Neural crest cell (in vitro differentiated cells): Measurements from ENCODE around the gene POLR2J2. TPM values are rescaled to one million over a fixed set of nuclear protein-coding genes. Genes with fewer than 3 reads are reported as not detected.
A peak's percentile ranks its signal among the peaks of the same experiment; 100 is the strongest.
"Not testable (repeated sequence)": the region's sequence is repeated elsewhere in the genome, so short reads cannot be mapped to it uniquely, and the experiment has no call there.

Experiments used
- DNase-seq: peaks from one replicate; pipeline ENCODE4 v3.0.0; 2021; ENCODE audit warnings: low read depth, mixed read lengths, low spot score
- H3K27ac Mint-ChIP-seq: one replicate; pipeline ENCODE4 v1.8.0; 2021; ENCODE audit warnings: mild to moderate bottlenecking, mixed read lengths; ENCODE audit not compliant: unreplicated experiment
- H3K27me3 Mint-ChIP-seq: 2 replicates; pipeline ENCODE4 v1.8.0; 2021; ENCODE audit warnings: low read depth, mild to moderate bottlenecking, mixed read lengths
- H3K36me3 Mint-ChIP-seq: 2 replicates; pipeline ENCODE4 v1.8.0; 2021; ENCODE audit warnings: low read depth, mild to moderate bottlenecking, mixed read lengths
- H3K4me1 Mint-ChIP-seq: 2 replicates; pipeline ENCODE4 v1.8.0; 2021; ENCODE audit warnings: mixed read lengths
- H3K4me3 Mint-ChIP-seq: one replicate; pipeline ENCODE4 v1.8.0; 2021; ENCODE audit warnings: mild to moderate bottlenecking, mixed read lengths
- H3K9me3 Mint-ChIP-seq: 2 replicates; pipeline ENCODE4 v1.8.0; 2021; ENCODE audit warnings: mixed read lengths
- long read RNA-seq: library from polyadenylated mRNA; unstranded; transcript quantifications from one replicate; pipeline ENCODE4 v2.0.0, GENCODE V29; 2020
- total RNA-seq: library from RNA; stranded (reverse); gene quantifications from 2 replicates; pipeline ENCODE4 v1.2.1, GENCODE V29; 2021
- TF ChIP-seq, protein P1 (sequence below): fragments of 200-600 bp; sonication (generic); conservative IDR thresholded peaks from 2 replicates; pipeline ENCODE4 v1.5.0; 2021; ENCODE audit warnings: antibody characterized with exemption, mild to moderate bottlenecking

POLR2J2 gene
- total RNA-seq: 1.3 and 5.8 TPM in 2 replicates
- long read RNA-seq: 0 reads

- H3K27me3 Mint-ChIP-seq, H3K4me1 Mint-ChIP-seq, H3K36me3 Mint-ChIP-seq, H3K27ac Mint-ChIP-seq, H3K9me3 Mint-ChIP-seq: not testable (repeated sequence)
- TF ChIP-seq, protein P1, sequence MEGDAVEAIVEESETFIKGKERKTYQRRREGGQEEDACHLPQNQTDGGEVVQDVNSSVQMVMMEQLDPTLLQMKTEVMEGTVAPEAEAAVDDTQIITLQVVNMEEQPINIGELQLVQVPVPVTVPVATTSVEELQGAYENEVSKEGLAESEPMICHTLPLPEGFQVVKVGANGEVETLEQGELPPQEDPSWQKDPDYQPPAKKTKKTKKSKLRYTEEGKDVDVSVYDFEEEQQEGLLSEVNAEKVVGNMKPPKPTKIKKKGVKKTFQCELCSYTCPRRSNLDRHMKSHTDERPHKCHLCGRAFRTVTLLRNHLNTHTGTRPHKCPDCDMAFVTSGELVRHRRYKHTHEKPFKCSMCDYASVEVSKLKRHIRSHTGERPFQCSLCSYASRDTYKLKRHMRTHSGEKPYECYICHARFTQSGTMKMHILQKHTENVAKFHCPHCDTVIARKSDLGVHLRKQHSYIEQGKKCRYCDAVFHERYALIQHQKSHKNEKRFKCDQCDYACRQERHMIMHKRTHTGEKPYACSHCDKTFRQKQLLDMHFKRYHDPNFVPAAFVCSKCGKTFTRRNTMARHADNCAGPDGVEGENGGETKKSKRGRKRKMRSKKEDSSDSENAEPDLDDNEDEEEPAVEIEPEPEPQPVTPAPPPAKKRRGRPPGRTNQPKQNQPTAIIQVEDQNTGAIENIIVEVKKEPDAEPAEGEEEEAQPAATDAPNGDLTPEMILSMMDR: peak; percentile 32
- peak; percentile 83 for DNase-seq
- peak within 1 kb of the TSS; percentile 90 for H3K4me3 Mint-ChIP-seq
These were observed at the start of gene POLR2J2 for GRCh38 chr7:102671166-102671955. Gene POLR2J2, minus strand, starts transcription at chr7:102671663. Its CDS starts 62 bp downstream, at chr7:102671601.

- not testable (repeated sequence) for DNase-seq, H3K27ac Mint-ChIP-seq, H3K36me3 Mint-ChIP-seq
These were observed 47.0 kb upstream of the POLR2J2 start for GRCh38 chr7:102718491-102718890.

DNA sequence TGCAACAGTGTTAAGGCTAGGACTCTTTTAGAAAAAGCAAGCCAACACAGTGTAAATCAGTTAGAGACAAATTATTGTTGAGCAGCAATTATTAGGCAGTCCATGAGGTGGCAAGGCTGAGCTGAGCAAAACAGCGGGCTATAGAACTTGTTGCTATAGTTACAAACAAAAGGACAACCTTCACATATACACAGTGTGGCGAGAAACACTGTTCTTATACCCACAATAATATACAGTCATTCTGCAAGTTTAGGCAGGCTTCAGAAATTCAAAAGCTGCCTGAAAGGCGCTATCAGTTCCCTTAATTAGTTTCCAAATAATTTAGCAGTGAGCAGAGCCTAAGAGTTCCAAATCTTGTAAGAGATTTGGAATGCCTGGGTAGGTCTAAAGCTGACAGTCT, 44.3 kb upstream of the POLR2J2 start:
- H3K4me1 Mint-ChIP-seq, DNase-seq, H3K36me3 Mint-ChIP-seq, H3K9me3 Mint-ChIP-seq, H3K4me3 Mint-ChIP-seq: not testable (repeated sequence)
- Mint-ChIP-seq H3K27me3 (peaks cover 41% of the 10 kb centered on the region), H3K27ac (peak overlapping the region; percentile 43)

More at GRCh38 chr7:102718491-102718890, 47.0 kb upstream of the POLR2J2 start:
- peaks cover 29% of the 10 kb centered on the region for H3K27me3 Mint-ChIP-seq
- not testable (repeated sequence) for H3K4me3 Mint-ChIP-seq, H3K9me3 Mint-ChIP-seq, H3K4me1 Mint-ChIP-seq

DNA sequence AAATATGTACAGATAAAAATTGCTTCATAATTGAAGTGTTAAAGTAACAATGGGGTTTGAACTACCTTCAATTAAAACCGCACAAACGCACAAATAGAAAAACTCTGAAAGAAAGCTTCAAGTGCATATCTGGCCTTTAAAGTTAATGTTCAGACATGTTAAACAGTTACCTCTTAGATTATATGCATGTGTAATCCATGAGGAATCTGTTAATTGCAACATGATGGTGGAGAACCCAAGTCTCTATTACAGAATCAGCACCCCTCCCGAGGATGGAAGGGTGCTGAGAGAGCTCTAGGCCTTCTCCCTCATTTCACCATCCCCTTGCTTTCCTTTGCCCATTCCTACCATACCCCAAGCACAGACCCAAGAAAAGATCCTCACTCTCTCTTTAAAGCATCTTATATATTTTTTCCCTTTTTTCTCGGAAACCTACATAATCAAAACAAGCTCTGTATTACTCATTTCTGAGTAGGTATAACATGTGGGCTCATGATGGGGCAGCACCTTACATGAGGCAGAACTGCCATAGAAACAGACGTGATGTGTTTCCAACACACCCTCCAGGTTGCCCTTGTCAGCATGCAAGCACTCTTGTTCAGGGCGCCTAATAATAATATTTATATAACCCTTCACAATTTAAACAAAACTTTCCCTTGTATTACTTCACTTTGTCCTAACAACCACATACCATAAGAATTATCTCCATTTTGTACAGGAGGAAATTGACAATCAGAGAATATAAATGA, 43.5 kb upstream of the POLR2J2 start:
- H3K4me1 Mint-ChIP-seq, H3K27ac Mint-ChIP-seq, H3K9me3 Mint-ChIP-seq, H3K4me3 Mint-ChIP-seq, DNase-seq, H3K36me3 Mint-ChIP-seq: not testable (repeated sequence)
- H3K27me3 Mint-ChIP-seq: peaks cover 41% of the 10 kb centered on the region

DNA sequence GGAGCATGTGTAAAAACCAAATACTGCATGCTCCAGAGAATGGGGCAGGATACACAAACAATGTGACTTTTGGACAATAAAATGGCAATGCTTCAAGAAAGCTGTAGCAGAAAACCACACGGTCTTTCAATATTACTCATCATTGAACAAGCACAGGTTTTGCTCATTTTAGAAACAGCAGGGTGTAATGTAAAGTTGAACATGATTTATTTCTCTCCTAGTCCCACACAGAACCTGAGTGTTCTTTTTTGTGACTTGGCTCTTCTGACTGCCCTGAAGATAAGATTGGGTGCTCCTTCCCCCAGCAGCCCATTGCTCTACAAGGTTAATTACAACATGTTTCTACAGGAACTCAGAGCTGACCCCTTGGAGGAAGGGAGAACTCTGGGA, 42.2 kb upstream of the POLR2J2 start:
- H3K27me3 Mint-ChIP-seq: peaks cover 33% of the 10 kb centered on the region
- not testable (repeated sequence) for H3K4me1 Mint-ChIP-seq, H3K9me3 Mint-ChIP-seq, H3K36me3 Mint-ChIP-seq, H3K27ac Mint-ChIP-seq, DNase-seq, H3K4me3 Mint-ChIP-seq

- not testable (repeated sequence) for H3K4me3 Mint-ChIP-seq, H3K4me1 Mint-ChIP-seq, H3K27ac Mint-ChIP-seq, DNase-seq, H3K9me3 Mint-ChIP-seq, H3K36me3 Mint-ChIP-seq
- H3K27me3 Mint-ChIP-seq: peaks cover 31% of the 10 kb centered on the region
These were observed 41.7 kb upstream of the POLR2J2 start for GRCh38 chr7:102713011-102713690.

- H3K4me1 Mint-ChIP-seq, DNase-seq, H3K9me3 Mint-ChIP-seq, H3K36me3 Mint-ChIP-seq, H3K27ac Mint-ChIP-seq, H3K4me3 Mint-ChIP-seq: not testable (repeated sequence)
- H3K27me3 Mint-ChIP-seq: peaks cover 42% of the 10 kb centered on the region
These were observed 27.7 kb upstream of the POLR2J2 start for GRCh38 chr7:102698962-102699750.

GRCh38 chr7:102697642-102698512, 26.4 kb upstream of the POLR2J2 start:
- H3K27ac Mint-ChIP-seq, H3K9me3 Mint-ChIP-seq, DNase-seq, H3K4me3 Mint-ChIP-seq, H3K36me3 Mint-ChIP-seq, H3K4me1 Mint-ChIP-seq: not testable (repeated sequence)
- H3K27me3 Mint-ChIP-seq: peaks cover 52% of the 10 kb centered on the region

DNA sequence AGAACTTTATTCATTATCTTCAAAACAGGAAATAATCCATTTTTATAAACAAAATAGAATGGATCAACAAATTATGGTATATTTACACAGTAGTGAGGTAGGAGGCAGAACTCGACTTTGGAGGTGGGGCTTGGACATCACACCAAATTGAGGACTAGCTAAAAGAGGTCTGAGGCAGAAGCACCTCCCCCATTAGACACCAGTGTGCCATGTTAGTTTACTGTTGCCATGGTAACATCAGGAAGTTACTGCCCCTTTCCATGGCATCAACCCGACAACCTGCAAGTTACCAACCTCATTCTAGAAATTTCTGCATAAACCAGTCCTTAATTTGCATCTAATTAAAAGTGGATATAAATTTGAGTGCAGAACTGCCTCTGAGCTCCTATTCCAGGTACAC, 24.5 kb upstream of the POLR2J2 start:
- H3K27me3 Mint-ChIP-seq: peaks cover 59% of the 10 kb centered on the region
- DNase-seq, H3K9me3 Mint-ChIP-seq, H3K27ac Mint-ChIP-seq, H3K4me1 Mint-ChIP-seq, H3K36me3 Mint-ChIP-seq, H3K4me3 Mint-ChIP-seq: not testable (repeated sequence)

DNA sequence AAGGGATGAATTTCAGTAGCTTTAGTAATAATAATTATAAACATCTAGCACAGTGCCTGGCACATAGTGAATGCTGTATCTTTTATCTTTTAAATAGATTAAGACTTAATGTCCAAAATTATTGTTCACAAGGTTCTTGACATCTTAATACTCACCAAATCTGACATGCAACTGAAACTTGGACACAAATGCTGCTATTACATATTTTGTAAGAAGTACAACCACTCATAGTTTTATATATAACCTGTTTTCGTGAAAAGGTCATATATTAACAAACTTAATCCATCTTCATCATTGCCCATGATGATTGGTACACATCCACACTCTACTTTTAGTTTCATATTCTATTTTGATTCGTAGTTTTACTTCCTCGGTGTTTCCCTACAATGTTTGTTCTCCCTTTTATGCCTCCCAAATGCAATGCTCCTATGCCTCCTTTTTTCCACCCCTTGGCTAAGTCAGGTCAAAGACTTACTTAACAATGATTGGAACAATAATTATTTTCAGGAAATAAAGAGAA, 23.6 kb upstream of the POLR2J2 start:
- H3K4me1 Mint-ChIP-seq, H3K27ac Mint-ChIP-seq, H3K9me3 Mint-ChIP-seq, H3K36me3 Mint-ChIP-seq, H3K4me3 Mint-ChIP-seq, DNase-seq: not testable (repeated sequence)
- H3K27me3 Mint-ChIP-seq: peaks cover 53% of the 10 kb centered on the region

- peaks cover 43% of the 10 kb centered on the region for H3K27me3 Mint-ChIP-seq
- H3K4me1 Mint-ChIP-seq, H3K36me3 Mint-ChIP-seq: not testable (repeated sequence)
These were observed 22.5 kb upstream of the POLR2J2 start for GRCh38 chr7:102694008-102694407.

More at GRCh38 chr7:102694008-102694407, 22.5 kb upstream of the POLR2J2 start:
- not testable (repeated sequence) for H3K27ac Mint-ChIP-seq, H3K4me3 Mint-ChIP-seq, DNase-seq, H3K9me3 Mint-ChIP-seq
